Measurements from ENCODE around the gene DNAJB11.
"Not testable (repeated sequence)": the region's sequence is repeated elsewhere in the genome, so short reads cannot be mapped to it uniquely, and the experiment has no call there.

The DNAJB11 gene

GRCh38 chr3:186620213-186621092, 49.9 kb downstream of the DNAJB11 start:
- DNase-seq: no peak

DNA sequence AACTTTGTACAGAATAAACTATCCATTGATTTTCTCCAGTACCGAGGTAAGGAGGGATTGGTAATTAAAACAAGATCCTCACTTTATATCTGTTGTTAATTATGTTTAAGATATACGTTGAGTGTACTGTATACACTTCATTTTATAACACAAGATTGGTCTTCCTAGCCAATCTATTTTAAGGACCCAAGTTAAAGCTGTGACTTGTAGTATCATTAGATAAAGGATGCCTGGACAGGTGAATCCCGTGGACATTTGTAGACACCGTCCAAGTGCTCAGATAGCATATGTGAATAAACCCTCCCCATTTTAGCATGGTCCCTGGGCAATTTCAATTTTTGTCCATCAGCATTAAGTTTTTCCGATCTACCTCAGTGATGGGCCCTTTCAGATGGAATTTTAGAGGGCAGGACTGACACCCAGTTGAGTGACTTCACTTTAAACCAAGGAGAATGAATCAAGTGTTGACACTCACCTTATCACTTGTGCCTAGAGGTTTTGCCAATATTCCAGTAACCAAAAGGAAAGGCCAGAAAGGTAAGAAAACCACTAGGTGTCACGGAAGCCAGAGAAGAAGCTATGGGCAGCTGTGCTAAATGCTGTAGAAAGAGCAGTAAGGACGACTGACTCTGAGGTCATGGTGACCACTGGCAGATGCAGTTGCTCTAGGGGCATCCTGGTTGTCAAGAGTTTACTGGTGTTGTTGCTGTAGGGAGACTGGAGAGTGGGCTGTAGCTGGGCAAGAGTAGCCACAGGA, 51.6 kb downstream of the DNAJB11 start:
- DNase-seq: no peak

- DNase-seq: no peak
These were observed 52.3 kb downstream of the DNAJB11 start for GRCh38 chr3:186622651-186623310.

DNA sequence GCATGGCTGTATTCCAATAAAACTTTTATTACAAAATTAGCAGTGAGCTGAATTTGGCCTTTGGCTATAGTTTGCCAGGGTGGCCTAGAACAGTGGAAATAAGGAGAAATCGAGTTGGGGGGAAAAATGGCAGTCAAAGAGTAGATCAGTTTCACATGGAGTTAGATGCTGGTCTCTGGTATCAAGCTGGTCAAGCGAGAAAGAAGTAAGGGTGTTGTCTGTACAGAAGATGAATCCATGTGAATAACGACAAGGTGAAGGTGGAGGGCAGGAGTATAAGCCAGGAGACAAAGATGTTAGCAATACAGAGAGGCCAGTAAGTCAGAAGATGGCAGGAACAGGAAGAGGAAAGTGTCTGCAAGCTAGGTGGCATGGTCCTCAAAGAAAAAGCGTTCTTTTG, 54.1 kb downstream of the DNAJB11 start:
- DNase-seq: no peak

DNA sequence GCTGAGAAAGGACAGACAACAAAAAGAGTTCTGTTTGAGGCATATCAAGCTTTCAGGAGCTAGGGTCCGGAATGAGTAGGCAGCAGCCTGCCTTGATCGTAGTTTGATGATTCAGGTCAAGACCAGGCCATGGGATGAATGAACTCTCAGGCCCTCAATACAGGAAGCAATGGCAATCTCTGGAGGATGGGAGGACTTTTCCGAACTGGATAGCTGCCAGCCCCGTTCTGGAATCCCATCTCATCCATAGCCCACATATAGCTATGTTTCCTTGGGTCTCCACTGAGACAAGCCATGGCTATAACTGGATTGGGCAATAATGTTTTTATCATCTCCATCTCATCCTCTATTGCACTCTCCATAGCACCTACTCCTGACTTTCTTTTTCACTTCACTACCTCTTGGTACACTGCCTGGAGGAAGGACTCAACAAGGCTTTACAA, 55.1 kb downstream of the DNAJB11 start:
- no peak for DNase-seq

- no peak for DNase-seq
These were observed 55.8 kb downstream of the DNAJB11 start for GRCh38 chr3:186626254-186626847.

- DNase-seq: no peak
These were observed 57.4 kb downstream of the DNAJB11 start for GRCh38 chr3:186627852-186628414.

- no peak for DNase-seq
These were observed 58.2 kb downstream of the DNAJB11 start for GRCh38 chr3:186628756-186629155.

GRCh38 chr3:186630950-186631641, 60.6 kb downstream of the DNAJB11 start:
- DNase-seq: no peak

GRCh38 chr3:186633481-186633880, 63.0 kb downstream of the DNAJB11 start:
- no peak for DNase-seq

GRCh38 chr3:186634207-186634606, 63.7 kb downstream of the DNAJB11 start:
- DNase-seq: not testable (repeated sequence)
